SK-N-MC (cell line): ENCODE results near the gene TUBGCP3.

Source experiments
- EZH2 ChIP-seq: fragments of 200-600 bp; sonication (generic); IDR thresholded peaks from one replicate; pipeline ENCODE4 v1.6.1; 2017; ENCODE audit warnings: antibody characterized with exemption
- FOXP2 ChIP-seq: optimal IDR thresholded peaks from 2 replicates; pipeline ENCODE3; 2011; ENCODE audit warnings: mild to moderate bottlenecking, moderate library complexity; ENCODE audit not compliant: insufficient read depth; ENCODE audit errors: extremely low read length, control extremely low read depth
- POLR2AphosphoS5 ChIP-seq: IDR thresholded peaks from 2 replicates; pipeline ENCODE4 v1.6.1; 2012; ENCODE audit warnings: mild to moderate bottlenecking, low read depth, low read length, borderline replicate concordance

DNA sequence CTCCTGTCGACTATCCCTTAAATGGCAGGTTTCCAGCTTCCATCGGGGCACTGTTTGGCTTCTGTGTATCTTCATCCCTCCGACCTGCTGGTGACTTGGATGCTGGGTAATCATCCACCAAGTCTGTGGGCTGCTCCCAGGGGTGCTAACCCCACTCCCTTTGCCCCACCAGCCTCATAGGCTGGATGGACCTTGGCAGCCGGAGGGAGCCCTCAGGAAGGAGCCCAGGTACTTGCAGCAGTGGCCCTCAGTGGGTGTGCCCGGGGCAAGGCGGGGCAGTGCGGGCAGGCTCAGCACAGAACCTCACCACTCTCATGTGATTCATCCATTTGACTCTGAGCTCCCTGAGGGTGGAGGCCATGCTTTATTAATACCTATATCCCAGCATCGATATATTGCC, 27.4 kb upstream of the TUBGCP3 start:
- TF ChIP-seq POLR2AphosphoS5: no peak
- no peak for TF ChIP-seq EZH2
- TF ChIP-seq FOXP2: no peak
